GM13976 (cell line): ENCODE data around the gene IKZF3.
"Not testable (repeated sequence)": the region's sequence is repeated elsewhere in the genome, so short reads cannot be mapped to it uniquely, and the experiment has no call there.

Source experiments
- DNase-seq: peaks from one replicate; pipeline ENCODE4 v3.0.0; 2012; ENCODE audit warnings: low spot score
- CTCF ChIP-seq: IDR thresholded peaks from 2 replicates; pipeline ENCODE4 v1.5.1; 2012; ENCODE audit warnings: borderline replicate concordance, mild to moderate bottlenecking; ENCODE audit not compliant: insufficient read depth; ENCODE audit errors: extremely low read depth, missing control alignments, control extremely low read depth
- in situ Hi-C: fragments of 300-500 bp; cut with MboI; formaldehyde crosslinking; loops from one replicate; pipeline ENCODE4 v1.12.0; 2022; ENCODE audit warnings: low sequenced_read_pairs, mixed read lengths, inconsistent platforms; ENCODE audit not compliant: unreplicated experiment

Gene IKZF3

GRCh38 chr17:39765766-39766165, 98.3 kb downstream of the IKZF3 start:
- no peak for TF ChIP-seq CTCF
- DNase-seq, result no peak
- in situ Hi-C loops, result no loop called here

GRCh38 chr17:39765175-39765574, 98.9 kb downstream of the IKZF3 start:
- in situ Hi-C loops, result no loop called here
- no peak for TF ChIP-seq CTCF
- no peak for DNase-seq

GRCh38 chr17:39764171-39764570, 99.9 kb downstream of the IKZF3 start:
- in situ Hi-C loops, DNase-seq: not testable (repeated sequence)

GRCh38 chr17:39763051-39763820, 100.9 kb downstream of the IKZF3 start:
- DNase-seq, result no peak
- in situ Hi-C loops, result no loop called here
- TF ChIP-seq CTCF, result no peak

- in situ Hi-C loops, result no loop called here
- no peak for TF ChIP-seq CTCF
- no peak for DNase-seq
Observed at GRCh38 chr17:39761861-39762496, 102.1 kb downstream of the IKZF3 start.

GRCh38 chr17:39759204-39759603, 104.9 kb downstream of the IKZF3 start:
- DNase-seq, result no peak
- in situ Hi-C loops, result no loop called here
- no peak for TF ChIP-seq CTCF
